ENCODE measurements around the gene SRD5A1. TPM values are rescaled to one million over a fixed set of nuclear protein-coding genes. Genes with fewer than 3 reads are reported as not detected.

The SRD5A1 gene
- total RNA-seq, 1 experiment from 2014 or later: 39.6 TPM

GRCh38 chr5:6718161-6718681 lies 85.0 kb downstream of the SRD5A1 start:
- Histone ChIP-seq H3K4me1 (ENCODE audit: insufficient read depth, low read length) (peaks cover 32% of the 10 kb centered on the region), H3K27me3 (ENCODE audit: low read length) (no peaks in the 10 kb centered on the region), H2AFZ (ENCODE audit: low read length) (no peak overlapping the region), H3K36me3 (ENCODE audit: low read depth, low read length) (peaks cover 19% of the 10 kb centered on the region), H3K4me3 (ENCODE audit: low read length) (no peak overlapping the region), H4K20me1 (ENCODE audit: low read length) (peaks cover 74% of the 10 kb centered on the region), H3K79me2 (ENCODE audit: low read length) (peaks cover 91% of the 10 kb centered on the region), H3K4me2 (ENCODE audit: low read length) (0 out of 2 replicates have a peak overlapping the region, but pooled peaks have one; percentile 84), H3K9me2 (replicated peaks; ENCODE audit: low read length) (no peaks in the 10 kb centered on the region), H3K27ac (ENCODE audit: low read length) (no peak overlapping the region), H3F3A (ENCODE audit: low read length, unreplicated experiment) (no peaks in the 10 kb centered on the region), H3K9me3 (ENCODE audit: low read length) (no peaks in the 10 kb centered on the region), H3K9ac (ENCODE audit: low read length) (no peak overlapping the region)
- no peak for ATAC-seq
- CTCF ChIA-PET: no interaction called here
- DNase-seq: no peak
- intact Hi-C loops (cut with micrococcal nuclease): no loop called here
- TF ChIP-seq CTCF (conservative IDR thresholded peaks at IDR 0.05; ENCODE audit: low read depth, low read length) (no peak), EZH2 (IDR thresholded peaks at IDR 0.05; ENCODE audit: low read length, unreplicated experiment) (no peak), EZH2phosphoT487 (IDR thresholded peaks at IDR 0.05; ENCODE audit: borderline replicate concordance, low read length) (no peak)
- no TSS peak for BruUV-seq (replicated peaks)
- POLR2A ChIA-PET (ENCODE audit: unreplicated experiment): no interaction called here

DNA sequence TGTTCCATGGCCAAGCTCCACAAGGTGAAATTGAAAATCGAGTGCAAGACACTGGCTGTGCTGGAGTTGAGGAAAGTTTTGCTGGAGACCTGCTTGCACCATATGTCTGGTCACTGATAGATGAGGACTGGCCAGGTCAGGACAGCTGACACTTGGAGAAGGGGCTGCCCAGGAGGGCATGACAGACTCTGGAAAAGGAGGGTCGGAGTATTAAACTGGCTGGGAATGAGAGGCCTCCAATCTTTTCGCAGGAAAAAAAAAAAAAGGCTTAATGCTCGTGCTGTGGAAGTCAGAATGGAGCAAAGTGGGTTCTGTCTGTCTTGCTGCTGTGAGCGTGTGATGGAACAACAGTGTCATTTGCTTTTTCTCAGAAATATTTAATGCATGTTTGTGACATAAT lies 85.5 kb downstream of the SRD5A1 start:
- H3F3A ChIP-seq (ENCODE audit: low read length, unreplicated experiment): no peaks in the 10 kb centered on the region
- ATAC-seq: no peak
- BruUV-seq (replicated peaks): no TSS peak
- peaks cover 32% of the 10 kb centered on the region for H3K4me1 ChIP-seq (ENCODE audit: insufficient read depth, low read length)
- no peak overlapping the region for H2AFZ ChIP-seq (ENCODE audit: low read length)
- no peak overlapping the region for H3K9ac ChIP-seq (ENCODE audit: low read length)
- intact Hi-C loops (cut with micrococcal nuclease): no loop called here
- H3K27me3 ChIP-seq (ENCODE audit: low read length): no peaks in the 10 kb centered on the region
- ChIA-PET POLR2A (ENCODE audit: unreplicated experiment) (no interaction called here), CTCF (no interaction called here)
- peaks cover 79% of the 10 kb centered on the region for H4K20me1 ChIP-seq (ENCODE audit: low read length)
- H3K79me2 ChIP-seq (ENCODE audit: low read length): peaks cover 96% of the 10 kb centered on the region
- peaks cover 19% of the 10 kb centered on the region for H3K36me3 ChIP-seq (ENCODE audit: low read depth, low read length)
- H3K4me3 ChIP-seq (ENCODE audit: low read length): no peak overlapping the region
- no peak for TF ChIP-seq CTCF (conservative IDR thresholded peaks at IDR 0.05; ENCODE audit: low read depth, low read length)
- no peak for TF ChIP-seq EZH2phosphoT487 (IDR thresholded peaks at IDR 0.05; ENCODE audit: borderline replicate concordance, low read length)
- no peak for TF ChIP-seq EZH2 (IDR thresholded peaks at IDR 0.05; ENCODE audit: low read length, unreplicated experiment)
- DNase-seq: no peak
- H3K27ac ChIP-seq (ENCODE audit: low read length): no peak overlapping the region
- H3K9me3 ChIP-seq (ENCODE audit: low read length): no peaks in the 10 kb centered on the region
- no peaks in the 10 kb centered on the region for H3K9me2 ChIP-seq (replicated peaks; ENCODE audit: low read length)
- H3K4me2 ChIP-seq (ENCODE audit: low read length): no peak overlapping the region

DNA sequence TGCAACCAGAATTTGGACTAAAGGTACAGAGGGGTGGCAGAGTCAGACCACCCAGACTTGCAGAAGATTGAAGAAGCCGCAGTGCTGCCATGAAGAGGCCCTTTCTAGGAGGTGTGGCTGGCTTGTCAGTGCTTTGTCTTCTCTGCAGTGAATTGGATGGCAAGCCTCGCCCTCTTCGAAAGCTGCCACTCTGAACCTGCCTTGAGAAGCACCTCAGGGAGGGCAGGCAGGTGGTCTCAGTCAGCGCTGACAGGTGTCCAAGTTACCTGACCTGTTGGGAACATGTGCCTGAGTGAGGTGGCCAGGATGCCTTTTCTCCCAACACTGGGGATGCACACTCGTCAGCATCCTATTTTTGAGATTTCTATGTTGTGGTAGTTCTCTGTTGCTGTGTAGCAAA lies 86.2 kb downstream of the SRD5A1 start:
- Histone ChIP-seq H2AFZ (ENCODE audit: low read length) (no peak overlapping the region), H3K9ac (ENCODE audit: low read length) (no peak overlapping the region), H3K27me3 (ENCODE audit: low read length) (no peaks in the 10 kb centered on the region), H3K36me3 (ENCODE audit: low read depth, low read length) (peaks cover 21% of the 10 kb centered on the region), H3K4me3 (ENCODE audit: low read length) (no peak overlapping the region), H3F3A (ENCODE audit: low read length, unreplicated experiment) (no peaks in the 10 kb centered on the region), H3K4me1 (ENCODE audit: insufficient read depth, low read length) (peaks cover 32% of the 10 kb centered on the region), H4K20me1 (ENCODE audit: low read length) (peaks cover 86% of the 10 kb centered on the region), H3K79me2 (ENCODE audit: low read length) (peaks cover 99% of the 10 kb centered on the region), H3K4me2 (ENCODE audit: low read length) (no peak overlapping the region), H3K9me3 (ENCODE audit: low read length) (no peaks in the 10 kb centered on the region), H3K9me2 (replicated peaks; ENCODE audit: low read length) (no peaks in the 10 kb centered on the region), H3K27ac (ENCODE audit: low read length) (no peak overlapping the region)
- intact Hi-C loops (cut with micrococcal nuclease): no loop called here
- ChIA-PET POLR2A (ENCODE audit: unreplicated experiment) (no interaction called here), CTCF (no interaction called here)
- TF ChIP-seq EZH2phosphoT487 (IDR thresholded peaks at IDR 0.05; ENCODE audit: borderline replicate concordance, low read length) (no peak), CTCF (conservative IDR thresholded peaks at IDR 0.05; ENCODE audit: low read depth, low read length) (no peak), EZH2 (IDR thresholded peaks at IDR 0.05; ENCODE audit: low read length, unreplicated experiment) (no peak)
- BruUV-seq (replicated peaks): no TSS peak
- DNase-seq (no peak), ATAC-seq (no peak)
